SK-N-SH treated with all-trans-retinoic acid at 6 μM for 48 hours (cell line): ENCODE data around the gene SRBD1.

Experiments
- ATAC-seq: fragments of 200-7000 bp; cut with Tn5 transposase; 3 replicates; pipeline ENCODE4 v1.9.1; 2020; ENCODE audit warnings: mild to moderate bottlenecking, moderate library complexity
- ARNTL ChIP-seq: fragments of 450-650 bp; formaldehyde crosslinking; IDR thresholded peaks from 2 replicates; pipeline ENCODE4 v1.5.0; 2020; ENCODE audit warnings: low read depth, mild to moderate bottlenecking, moderate library complexity, borderline replicate concordance
- CREB5 ChIP-seq: fragments of 250-450 bp; sonication (Bioruptor Pico); IDR thresholded peaks from 2 replicates; pipeline ENCODE4 v1.5.1; 2020; ENCODE audit warnings: low read depth, mild to moderate bottlenecking, moderate library complexity
- CSDC2 ChIP-seq: fragments of 250-450 bp; sonication (Bioruptor Pico); IDR thresholded peaks from 2 replicates; pipeline ENCODE4 v1.5.0; 2020; ENCODE audit warnings: mild to moderate bottlenecking, moderate library complexity
- CSRNP3 ChIP-seq: fragments of 250-450 bp; sonication (Bioruptor Pico); IDR thresholded peaks from 2 replicates; pipeline ENCODE4 v1.5.1; 2021; ENCODE audit warnings: mild to moderate bottlenecking, moderate library complexity
- ESRRG ChIP-seq: fragments of 250-450 bp; sonication (Bioruptor Pico); IDR thresholded peaks from 2 replicates; pipeline ENCODE4 v1.6.1; 2021; ENCODE audit warnings: mild to moderate bottlenecking
- GLIS3 ChIP-seq: fragments of 250-450 bp; sonication (Bioruptor Pico); IDR thresholded peaks from 2 replicates; pipeline ENCODE4 v1.5.0; 2020; ENCODE audit warnings: mild to moderate bottlenecking, moderate library complexity
- OSR1 ChIP-seq: fragments of 250-450 bp; sonication (Bioruptor Pico); IDR thresholded peaks from 2 replicates; pipeline ENCODE4 v1.8.0; 2022; ENCODE audit warnings: moderate library complexity, mild to moderate bottlenecking, inconsistent platforms
- PATZ1 ChIP-seq: fragments of 250-450 bp; sonication (Bioruptor Pico); IDR thresholded peaks from 2 replicates; pipeline ENCODE4 v1.8.0; 2020; ENCODE audit warnings: mild to moderate bottlenecking, moderate library complexity, borderline replicate concordance
- POU6F1 ChIP-seq: fragments of 250-450 bp; sonication (Bioruptor Pico); IDR thresholded peaks from 2 replicates; pipeline ENCODE4 v1.8.0; 2021; ENCODE audit warnings: low read depth, mild to moderate bottlenecking, moderate library complexity, borderline replicate concordance
- PPARA ChIP-seq: fragments of 250-450 bp; sonication (Bioruptor Pico); IDR thresholded peaks from 2 replicates; pipeline ENCODE4 v1.5.0; 2020; ENCODE audit warnings: mild to moderate bottlenecking, borderline replicate concordance
- RARB ChIP-seq: fragments of 250-450 bp; sonication (Bioruptor Pico); IDR thresholded peaks from 2 replicates; pipeline ENCODE4 v1.8.0; 2021; ENCODE audit warnings: mild to moderate bottlenecking, moderate library complexity
- SNAI2 ChIP-seq: fragments of 250-450 bp; sonication (Bioruptor Pico); IDR thresholded peaks from 2 replicates; pipeline ENCODE4 v1.5.0; 2020; ENCODE audit warnings: mild to moderate bottlenecking, moderate library complexity
- TOX ChIP-seq: fragments of 250-450 bp; sonication (Bioruptor Pico); IDR thresholded peaks from 2 replicates; pipeline ENCODE4 v1.8.0; 2021; ENCODE audit warnings: mild to moderate bottlenecking, moderate library complexity, borderline replicate concordance
- TSHZ2 ChIP-seq: fragments of 250-450 bp; sonication (Bioruptor Pico); IDR thresholded peaks from 2 replicates; pipeline ENCODE4 v1.5.0; 2020; ENCODE audit warnings: mild to moderate bottlenecking, moderate library complexity
- ZC3H10 ChIP-seq: fragments of 250-450 bp; sonication (Bioruptor Pico); IDR thresholded peaks from 2 replicates; pipeline ENCODE4 v1.5.1; 2021; ENCODE audit warnings: mild to moderate bottlenecking, moderate library complexity
- ZFP3 ChIP-seq: fragments of 250-450 bp; sonication (Bioruptor Pico); IDR thresholded peaks from 2 replicates; pipeline ENCODE4 v1.5.0; 2020; ENCODE audit warnings: mild to moderate bottlenecking, moderate library complexity
- ZFP30 ChIP-seq: fragments of 450-650 bp; formaldehyde crosslinking; IDR thresholded peaks from 2 replicates; pipeline ENCODE4 v1.5.0; 2022; ENCODE audit warnings: mild to moderate bottlenecking, moderate library complexity
- ZNF565 ChIP-seq: fragments of 450-650 bp; formaldehyde crosslinking; conservative IDR thresholded peaks from 2 replicates; pipeline ENCODE4 v1.5.0; 2020; ENCODE audit warnings: low read depth, mild to moderate bottlenecking, moderate library complexity
- ZNF70 ChIP-seq: fragments of 450-650 bp; formaldehyde crosslinking; IDR thresholded peaks from 2 replicates; pipeline ENCODE4 v1.5.0; 2020; ENCODE audit warnings: mild to moderate bottlenecking, moderate library complexity
- ZNF8 ChIP-seq: fragments of 450-650 bp; formaldehyde crosslinking; IDR thresholded peaks from 2 replicates; pipeline ENCODE4 v1.5.0; 2020; ENCODE audit warnings: mild to moderate bottlenecking, moderate library complexity

The SRBD1 gene

GRCh38 chr2:45483997-45484396 is 127.1 kb downstream of the SRBD1 start:
- TF ChIP-seq GLIS3 (no peak), ZFP3 (CRISPR knock-in tag) (no peak), CSRNP3 (CRISPR knock-in tag) (no peak), PATZ1 (CRISPR knock-in tag) (no peak), PPARA (CRISPR knock-in tag) (no peak)
- ATAC-seq, result peak; percentile 91

GRCh38 chr2:45477546-45477945 is 133.5 kb downstream of the SRBD1 start:
- TF ChIP-seq ZNF565 (CRISPR knock-in tag) (no peak), ARNTL (CRISPR knock-in tag) (no peak), CSDC2 (CRISPR knock-in tag) (no peak), TSHZ2 (CRISPR knock-in tag) (no peak), ZNF8 (CRISPR knock-in tag) (no peak), ZC3H10 (CRISPR knock-in tag) (no peak), GLIS3 (no peak), TOX (CRISPR knock-in tag) (no peak), RARB (CRISPR knock-in tag) (no peak), CREB5 (CRISPR knock-in tag) (no peak), PATZ1 (CRISPR knock-in tag) (no peak), OSR1 (CRISPR knock-in tag) (no peak), CSRNP3 (CRISPR knock-in tag) (no peak), ESRRG (CRISPR knock-in tag) (no peak), SNAI2 (CRISPR knock-in tag) (no peak), ZNF70 (CRISPR knock-in tag) (no peak), ZFP30 (CRISPR knock-in tag) (no peak), PPARA (CRISPR knock-in tag) (no peak), POU6F1 (CRISPR knock-in tag) (no peak)
- ATAC-seq, result no peak
